ENCODE results near the gene RP9.
"Not testable (repeated sequence)": the region's sequence is repeated elsewhere in the genome, so short reads cannot be mapped to it uniquely, and the experiment has no call there.

The RP9 gene

GRCh38 chr7:33099154-33099940 lies 9.9 kb downstream of the RP9 start:
- no peak overlapping the region for H3K4me2 ChIP-seq (ENCODE audit: low read length)
- H3K79me2 ChIP-seq: peaks cover 10% of the 10 kb centered on the region
- no peaks in the 10 kb centered on the region for H3K4me1 ChIP-seq
- H3K27me3 ChIP-seq (ENCODE audit: control insufficient read depth, insufficient read depth, low read length): no peaks in the 10 kb centered on the region
- H3K36me3 ChIP-seq (ENCODE audit: control insufficient read depth, insufficient read depth, low read length): no peaks in the 10 kb centered on the region
- no peak overlapping the region for H2AFZ ChIP-seq
- H3K27ac ChIP-seq: no peak overlapping the region
- no peaks in the 10 kb centered on the region for H3K9me3 ChIP-seq (ENCODE audit: control insufficient read depth, low read length)
- no peak overlapping the region for H3K9ac ChIP-seq
- no peak for TF ChIP-seq CTCF (IDR thresholded peaks at IDR 0.05)
- no peak overlapping the region for H3K4me3 ChIP-seq (ENCODE audit: low read depth, low read length)

- not testable (repeated sequence) for H3K4me1 ChIP-seq; H3K79me2 ChIP-seq; H2AFZ ChIP-seq; H3K27ac ChIP-seq; H3K9ac ChIP-seq; H3K4me3 ChIP-seq (ENCODE audit: low read depth, low read length); H3K36me3 ChIP-seq (ENCODE audit: control insufficient read depth, insufficient read depth, low read length); H3K9me3 ChIP-seq (ENCODE audit: control insufficient read depth, low read length); H3K4me2 ChIP-seq (ENCODE audit: low read length); H3K27me3 ChIP-seq (ENCODE audit: control insufficient read depth, insufficient read depth, low read length)
These were observed 14.4 kb downstream of the RP9 start for GRCh38 chr7:33094745-33095275.

GRCh38 chr7:33093266-33093665 lies 15.9 kb downstream of the RP9 start:
- no peak for TF ChIP-seq CTCF (IDR thresholded peaks at IDR 0.05)
- Histone ChIP-seq H3K27me3 (ENCODE audit: control insufficient read depth, insufficient read depth, low read length) (no peaks in the 10 kb centered on the region), H3K9me3 (ENCODE audit: control insufficient read depth, low read length) (no peaks in the 10 kb centered on the region), H3K4me1 (peaks cover 6% of the 10 kb centered on the region), H3K79me2 (no peaks in the 10 kb centered on the region), H3K36me3 (ENCODE audit: control insufficient read depth, insufficient read depth, low read length) (no peaks in the 10 kb centered on the region), H3K27ac (no peak overlapping the region), H3K4me3 (ENCODE audit: low read depth, low read length) (no peak overlapping the region), H3K4me2 (ENCODE audit: low read length) (no peak overlapping the region), H3K9ac (no peak overlapping the region), H2AFZ (no peak overlapping the region)

GRCh38 chr7:33091641-33092191 lies 17.5 kb downstream of the RP9 start:
- Histone ChIP-seq H3K36me3 (ENCODE audit: control insufficient read depth, insufficient read depth, low read length) (no peaks in the 10 kb centered on the region), H3K9ac (no peak overlapping the region), H3K27me3 (ENCODE audit: control insufficient read depth, insufficient read depth, low read length) (no peaks in the 10 kb centered on the region), H2AFZ (peak overlapping the region; percentile 51), H3K79me2 (no peaks in the 10 kb centered on the region), H3K4me2 (ENCODE audit: low read length) (no peak overlapping the region), H3K4me1 (peaks cover 6% of the 10 kb centered on the region), H3K27ac (no peak overlapping the region), H3K4me3 (ENCODE audit: low read depth, low read length) (no peak overlapping the region), H3K9me3 (ENCODE audit: control insufficient read depth, low read length) (no peaks in the 10 kb centered on the region)
- TF ChIP-seq CTCF (IDR thresholded peaks at IDR 0.05): peak; percentile 2

GRCh38 chr7:33091111-33091531 lies 18.1 kb downstream of the RP9 start:
- H3K9me3 ChIP-seq (ENCODE audit: control insufficient read depth, low read length): no peaks in the 10 kb centered on the region
- H3K27me3 ChIP-seq (ENCODE audit: control insufficient read depth, insufficient read depth, low read length): no peaks in the 10 kb centered on the region
- H3K4me3 ChIP-seq (ENCODE audit: low read depth, low read length): no peak overlapping the region
- H3K9ac ChIP-seq: no peak overlapping the region
- no peak overlapping the region for H3K27ac ChIP-seq
- H3K79me2 ChIP-seq: no peaks in the 10 kb centered on the region
- no peaks in the 10 kb centered on the region for H3K36me3 ChIP-seq (ENCODE audit: control insufficient read depth, insufficient read depth, low read length)
- TF ChIP-seq CTCF (IDR thresholded peaks at IDR 0.05): no peak
- peak overlapping the region; percentile 51 for H2AFZ ChIP-seq
- H3K4me2 ChIP-seq (ENCODE audit: low read length): no peak overlapping the region
- H3K4me1 ChIP-seq: peaks cover 6% of the 10 kb centered on the region
